ENCODE data around the gene EFNB3.

The EFNB3 gene

DNA sequence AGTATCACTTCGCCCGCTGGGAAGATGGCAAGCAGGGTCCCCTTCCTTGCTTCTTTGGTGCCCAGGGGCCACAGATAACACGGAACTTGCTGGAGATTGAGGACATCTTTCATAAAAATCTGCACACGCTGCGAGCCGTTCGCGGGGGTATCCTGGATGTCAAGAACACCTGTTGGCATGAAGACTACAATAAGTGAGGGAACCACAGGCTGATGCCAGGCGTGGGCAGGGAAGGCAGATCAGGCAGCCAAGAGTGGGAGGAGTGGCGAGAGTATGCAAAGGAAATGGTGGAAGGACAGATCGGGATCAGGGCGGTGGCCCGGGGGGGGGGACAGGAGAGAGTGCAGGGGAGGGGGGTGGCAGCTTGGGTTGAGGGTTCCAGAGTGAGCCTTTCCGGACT, 34.7 kb downstream of the EFNB3 start:
- TF ChIP-seq Cebpa-rat (IDR thresholded peaks at IDR 0.05), result no peak
- no peaks in the 10 kb centered on the region for H3K9me3 ChIP-seq
- H3K36me3 ChIP-seq, result no peaks in the 10 kb centered on the region
- no peak overlapping the region for H3K4me3 ChIP-seq
- no peak overlapping the region for H3K4me2 ChIP-seq
- no peak overlapping the region for H3K9ac ChIP-seq
- H3K4me1 ChIP-seq, result no peaks in the 10 kb centered on the region
- H3K27me3 ChIP-seq, result no peaks in the 10 kb centered on the region
- H3K27ac ChIP-seq, result no peak overlapping the region
- H4K20me1 ChIP-seq, result no peaks in the 10 kb centered on the region

DNA sequence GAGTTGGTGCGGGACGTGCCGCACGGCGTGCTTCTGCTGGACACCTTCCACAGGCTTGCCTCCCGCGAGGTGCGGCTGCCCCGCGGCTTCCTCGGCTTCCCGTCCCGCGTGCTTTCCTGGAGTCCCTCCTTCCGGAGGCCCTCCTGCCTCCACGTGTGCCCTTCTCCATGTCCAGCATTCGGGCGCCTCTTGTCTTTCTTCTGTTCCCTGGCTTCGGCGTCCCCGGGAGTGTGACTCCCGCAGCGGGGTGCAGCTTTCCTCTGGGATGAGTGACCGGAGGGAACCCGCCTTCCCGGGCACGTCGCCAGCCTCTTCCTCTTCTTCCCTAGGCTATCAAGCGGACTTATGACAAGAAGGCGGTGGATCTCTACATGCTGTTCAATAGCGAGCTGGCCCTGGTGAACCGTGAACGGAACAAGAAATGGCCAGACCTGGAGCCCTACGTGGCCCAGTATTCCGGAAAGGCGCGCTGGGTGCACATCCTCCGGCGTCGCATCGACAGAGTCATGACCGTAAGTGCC, 35.5 kb downstream of the EFNB3 start:
- Histone ChIP-seq H3K4me3 (no peak overlapping the region), H3K27me3 (no peaks in the 10 kb centered on the region), H3K9ac (no peak overlapping the region)

DNA sequence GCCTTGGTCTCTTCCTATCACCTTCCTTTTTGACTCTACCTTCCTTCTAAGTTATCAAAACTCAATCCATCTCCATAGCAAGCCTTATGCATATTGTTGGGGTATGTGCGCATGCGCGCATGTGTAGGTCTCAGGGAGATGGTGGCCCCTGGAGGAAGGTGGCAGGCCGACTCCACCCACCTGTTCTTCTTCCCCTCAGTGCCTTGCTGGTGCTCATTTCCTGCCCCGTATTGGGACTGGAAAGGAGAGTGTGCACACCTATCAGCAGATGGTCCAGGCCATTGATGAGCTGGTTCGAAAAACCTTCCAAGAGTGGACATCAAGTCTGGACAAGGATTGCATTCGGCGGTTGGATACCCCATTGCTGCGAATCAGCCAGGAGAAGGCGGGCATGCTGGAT, 37.7 kb downstream of the EFNB3 start:
- Histone ChIP-seq H3K4me2 (no peak overlapping the region), H3K27me3 (no peaks in the 10 kb centered on the region), H3K36me3 (no peaks in the 10 kb centered on the region), H3K27ac (no peak overlapping the region), H3K4me1 (0 out of 2 replicates have a peak, but pooled peaks cover 3% of the 10 kb centered on the region), H3K4me3 (no peak overlapping the region), H3K9me3 (no peaks in the 10 kb centered on the region), H3K9ac (no peak overlapping the region), H4K20me1 (no peaks in the 10 kb centered on the region)
- TF ChIP-seq Cebpa-rat (IDR thresholded peaks at IDR 0.05), result no peak

More for the DNA sequence above, 35.5 kb downstream of the EFNB3 start:
- no peaks in the 10 kb centered on the region for H3K4me1 ChIP-seq
- no peaks in the 10 kb centered on the region for H3K36me3 ChIP-seq
- TF ChIP-seq Cebpa-rat (IDR thresholded peaks at IDR 0.05), result no peak
- no peaks in the 10 kb centered on the region for H3K9me3 ChIP-seq
- no peak overlapping the region for H3K4me2 ChIP-seq
- no peak overlapping the region for H3K27ac ChIP-seq
- no peaks in the 10 kb centered on the region for H4K20me1 ChIP-seq

DNA sequence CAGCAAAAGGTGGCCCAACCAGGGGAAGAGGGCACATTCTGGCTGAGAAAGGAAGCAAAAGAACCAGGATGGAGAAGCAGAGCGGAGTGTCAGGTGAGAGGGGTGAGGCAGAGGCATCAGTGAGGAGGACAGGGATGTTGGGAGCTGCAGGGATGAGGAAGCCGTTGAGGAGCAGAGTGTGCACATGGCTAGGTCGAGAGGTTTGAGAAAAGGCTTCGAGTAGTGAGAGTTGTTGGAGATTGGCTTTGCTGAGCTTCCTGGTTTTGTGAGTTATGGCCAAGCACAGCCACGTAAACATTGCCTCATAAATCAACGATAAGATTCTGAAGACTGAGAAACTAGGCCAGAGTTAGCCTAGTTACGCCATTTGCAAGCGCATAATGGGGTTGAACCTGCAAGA, 39.4 kb downstream of the EFNB3 start:
- TF ChIP-seq Cebpa-rat (IDR thresholded peaks at IDR 0.05), result no peak
- 0 out of 2 replicates have a peak, but pooled peaks cover 3% of the 10 kb centered on the region for H3K4me1 ChIP-seq
- H3K4me2 ChIP-seq, result no peak overlapping the region
- no peak overlapping the region for H3K27ac ChIP-seq
- H3K36me3 ChIP-seq, result no peaks in the 10 kb centered on the region
- no peak overlapping the region for H3K4me3 ChIP-seq
- H3K9me3 ChIP-seq, result no peaks in the 10 kb centered on the region
- H3K9ac ChIP-seq, result no peak overlapping the region
- H3K27me3 ChIP-seq, result no peaks in the 10 kb centered on the region
- H4K20me1 ChIP-seq, result no peaks in the 10 kb centered on the region

DNA sequence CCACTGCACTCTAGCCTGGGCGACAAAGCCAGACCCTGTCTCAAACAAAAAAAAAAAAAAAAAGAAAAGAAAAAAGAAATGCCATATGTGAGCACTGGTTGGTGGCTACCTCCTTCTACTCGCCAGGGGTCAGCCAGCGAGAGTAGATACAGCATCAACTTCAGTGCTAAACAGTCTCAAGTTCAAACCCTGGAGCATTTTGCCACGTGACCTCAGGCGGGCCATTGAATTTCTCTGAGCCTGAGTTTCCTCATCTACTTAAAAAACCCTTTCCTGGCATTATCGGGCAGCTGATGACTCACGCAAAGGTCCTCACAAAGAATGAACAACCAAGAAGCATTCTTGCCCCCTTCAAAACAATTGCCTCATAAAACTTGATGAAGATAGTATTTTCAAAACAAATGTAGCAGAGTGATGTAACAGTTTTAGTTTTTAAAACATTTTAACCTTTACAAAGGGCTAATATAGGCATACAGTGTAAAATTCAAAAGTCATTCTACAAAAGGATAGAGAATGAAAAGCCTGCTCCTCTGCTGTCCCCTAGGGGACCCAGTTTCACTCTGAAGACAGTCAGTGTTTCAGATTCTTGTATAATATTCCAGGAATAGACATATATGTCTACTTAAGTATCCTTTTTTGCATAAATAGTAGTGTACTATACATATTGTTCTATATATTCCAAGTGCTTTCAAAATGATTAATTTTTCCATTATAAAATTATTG, 40.9 kb downstream of the EFNB3 start:
- H3K9me3 ChIP-seq, result peaks cover 9% of the 10 kb centered on the region; the same call in 1 of the 2 replicates
- H4K20me1 ChIP-seq, result no peaks in the 10 kb centered on the region
- no peak overlapping the region for H3K9ac ChIP-seq
- no peak overlapping the region for H3K27ac ChIP-seq
- no peaks in the 10 kb centered on the region for H3K27me3 ChIP-seq
- no peak for TF ChIP-seq Cebpa-rat (IDR thresholded peaks at IDR 0.05)
- 0 out of 2 replicates have a peak, but pooled peaks cover 3% of the 10 kb centered on the region for H3K4me1 ChIP-seq
- no peaks in the 10 kb centered on the region for H3K36me3 ChIP-seq
- H3K4me3 ChIP-seq, result no peak overlapping the region
- H3K4me2 ChIP-seq, result no peak overlapping the region

DNA sequence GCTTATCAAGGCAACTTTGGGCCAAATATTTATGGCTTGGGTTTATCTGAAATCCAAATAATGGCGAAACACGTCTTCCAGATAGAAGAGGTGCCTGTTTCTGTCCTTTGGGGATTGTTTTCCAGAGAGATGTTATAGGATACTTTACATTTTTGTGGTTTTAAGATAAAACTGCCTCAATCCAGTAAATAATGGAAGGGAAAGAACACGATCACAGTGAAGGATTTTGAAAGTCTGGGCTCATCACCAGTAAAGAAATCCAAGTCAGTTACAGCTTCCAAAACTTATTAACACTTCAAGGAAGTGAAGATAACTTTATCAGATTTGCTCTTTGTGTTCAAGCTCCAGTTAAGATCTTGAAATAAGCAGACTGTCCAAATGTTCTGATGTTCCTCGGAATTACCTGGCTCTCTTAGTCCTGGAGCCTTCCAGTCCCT, 42.7 kb downstream of the EFNB3 start:
- Histone ChIP-seq H3K27ac (no peak overlapping the region), H3K4me3 (no peak overlapping the region), H3K4me2 (no peak overlapping the region), H3K9ac (no peak overlapping the region), H4K20me1 (no peaks in the 10 kb centered on the region), H3K9me3 (peaks cover 9% of the 10 kb centered on the region; the same call in 1 of the 2 replicates), H3K36me3 (no peaks in the 10 kb centered on the region), H3K4me1 (0 out of 2 replicates have a peak, but pooled peaks cover 3% of the 10 kb centered on the region), H3K27me3 (no peaks in the 10 kb centered on the region)
- TF ChIP-seq Cebpa-rat (IDR thresholded peaks at IDR 0.05), result no peak

DNA sequence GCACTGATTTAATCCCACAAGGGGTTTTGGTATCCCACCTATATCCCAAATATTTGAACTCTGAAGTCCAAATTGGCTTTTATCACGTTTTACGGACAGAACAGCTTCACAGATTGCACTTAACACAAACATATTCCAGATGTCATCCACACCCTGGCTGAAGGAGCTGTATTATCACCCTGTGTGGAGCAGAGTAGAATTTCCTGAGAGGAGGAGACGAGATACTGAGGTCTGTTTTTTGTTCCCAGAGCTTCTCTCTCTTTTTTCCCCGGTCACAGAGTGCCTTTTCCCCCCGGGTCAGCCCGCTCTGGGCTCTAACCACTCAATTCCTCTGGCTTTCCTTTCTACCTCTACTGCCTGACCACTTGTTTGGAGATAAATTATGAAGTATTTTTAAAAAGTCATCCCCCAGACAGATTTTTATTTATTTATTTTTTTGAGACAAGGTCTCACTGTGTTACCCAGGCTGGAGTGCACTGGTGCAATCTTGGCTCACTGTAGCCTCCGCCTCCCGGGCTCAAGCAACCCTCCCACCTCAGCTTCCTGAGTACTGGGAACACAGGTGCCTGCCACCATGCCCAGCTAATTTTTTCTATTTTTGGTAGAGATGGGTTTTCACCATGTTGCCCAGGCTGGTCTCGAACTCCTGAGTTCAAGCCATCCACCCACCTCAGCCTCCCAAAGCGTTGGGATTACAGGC, 43.2 kb downstream of the EFNB3 start:
- no peaks in the 10 kb centered on the region for H3K36me3 ChIP-seq
- no peak overlapping the region for H3K27ac ChIP-seq
- no peaks in the 10 kb centered on the region for H3K27me3 ChIP-seq
- H3K4me3 ChIP-seq, result no peak overlapping the region
- H3K9ac ChIP-seq, result no peak overlapping the region
- H3K9me3 ChIP-seq, result peaks cover 9% of the 10 kb centered on the region; the same call in 1 of the 2 replicates
- no peak overlapping the region for H3K4me2 ChIP-seq
- H4K20me1 ChIP-seq, result no peaks in the 10 kb centered on the region
- H3K4me1 ChIP-seq, result 0 out of 2 replicates have a peak, but pooled peaks cover 3% of the 10 kb centered on the region
- no peak for TF ChIP-seq Cebpa-rat (IDR thresholded peaks at IDR 0.05)

DNA sequence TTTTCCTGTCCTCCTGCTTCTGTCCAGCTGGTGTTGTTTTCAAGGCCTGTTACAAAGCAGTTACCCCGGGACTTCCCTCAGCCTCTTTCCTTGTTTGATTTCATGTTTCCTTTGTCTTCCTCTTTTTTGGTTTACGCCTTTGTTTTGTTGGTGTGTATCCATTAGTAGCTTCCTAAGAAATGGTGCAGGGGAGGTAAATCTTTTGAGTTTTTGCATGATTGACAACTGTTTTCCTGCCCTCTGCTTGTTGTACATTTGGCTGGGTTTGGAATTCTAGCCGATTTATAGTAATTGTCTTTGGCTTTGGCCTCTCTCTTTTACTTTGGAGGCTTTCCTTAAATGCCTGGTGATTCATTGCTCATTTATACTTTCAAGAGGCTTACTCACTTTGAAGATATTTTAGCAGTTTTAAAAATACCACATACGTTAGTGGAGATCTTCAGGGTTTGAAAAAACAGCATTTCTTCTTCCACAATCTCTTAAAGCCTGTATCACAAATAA, 45.4 kb downstream of the EFNB3 start:
- Histone ChIP-seq H3K4me3 (no peak overlapping the region), H3K4me2 (no peak overlapping the region), H3K4me1 (0 out of 2 replicates have a peak, but pooled peaks cover 3% of the 10 kb centered on the region), H3K27me3 (no peaks in the 10 kb centered on the region), H3K9me3 (peaks cover 9% of the 10 kb centered on the region; the same call in 1 of the 2 replicates), H3K36me3 (no peaks in the 10 kb centered on the region), H3K27ac (no peak overlapping the region), H4K20me1 (no peaks in the 10 kb centered on the region), H3K9ac (no peak overlapping the region)
- TF ChIP-seq Cebpa-rat (IDR thresholded peaks at IDR 0.05), result no peak

DNA sequence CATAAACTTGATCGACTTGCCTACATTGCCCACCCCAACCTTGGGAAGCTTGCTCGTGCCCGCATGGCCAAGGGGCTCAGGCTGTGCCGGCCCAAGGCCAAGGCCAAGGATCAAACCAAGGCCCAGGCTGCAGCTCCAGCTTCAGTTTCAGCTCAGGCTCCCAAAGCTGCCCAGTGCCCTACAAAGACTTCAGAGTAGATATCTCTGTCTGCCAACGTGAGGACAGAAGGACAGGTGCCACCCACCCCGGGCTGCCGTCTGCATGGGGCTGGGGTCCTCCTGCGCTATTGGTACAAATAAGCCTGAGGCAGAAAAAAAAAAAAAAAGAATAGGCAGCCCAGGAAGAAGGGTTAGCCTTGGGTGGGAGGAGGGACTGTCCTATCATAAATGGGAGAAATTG, 49.7 kb downstream of the EFNB3 start:
- Histone ChIP-seq H3K27ac (no peak overlapping the region), H3K4me2 (no peak overlapping the region), H3K4me3 (no peak overlapping the region), H3K4me1 (no peaks in the 10 kb centered on the region), H3K36me3 (no peaks in the 10 kb centered on the region), H4K20me1 (no peaks in the 10 kb centered on the region), H3K9me3 (peaks cover 8% of the 10 kb centered on the region; the same call in 1 of the 2 replicates), H3K9ac (no peak overlapping the region), H3K27me3 (no peaks in the 10 kb centered on the region)
- TF ChIP-seq Cebpa-rat (IDR thresholded peaks at IDR 0.05), result no peak

Data from BLaER1 (cell line).